ENCODE results near the gene AKT1.

AKT1 gene

GRCh38 chr14:104739546-104740516 is 55.7 kb downstream of the AKT1 start:
- TF ChIP-seq CTCF (IDR thresholded peaks at IDR 0.05; ENCODE audit: extremely low read depth, insufficient read depth, missing control alignments), result no peak
- in situ Hi-C loops (cut with MboI; ENCODE audit: low pct_unique_long_range_greater_than_20kb, low sequenced_read_pairs, unreplicated experiment), result no loop called here
- no peak for DNase-seq (ENCODE audit: low spot score)

GRCh38 chr14:104739026-104739425 is 56.5 kb downstream of the AKT1 start:
- in situ Hi-C loops (cut with MboI; ENCODE audit: low pct_unique_long_range_greater_than_20kb, low sequenced_read_pairs, unreplicated experiment), result no loop called here
- TF ChIP-seq CTCF (IDR thresholded peaks at IDR 0.05; ENCODE audit: extremely low read depth, insufficient read depth, missing control alignments), result no peak
- DNase-seq (ENCODE audit: low spot score), result no peak

GRCh38 chr14:104738375-104739019 is 57.1 kb downstream of the AKT1 start:
- no peak for TF ChIP-seq CTCF (IDR thresholded peaks at IDR 0.05; ENCODE audit: extremely low read depth, insufficient read depth, missing control alignments)
- no peak for DNase-seq (ENCODE audit: low spot score)
- in situ Hi-C loops (cut with MboI; ENCODE audit: low pct_unique_long_range_greater_than_20kb, low sequenced_read_pairs, unreplicated experiment), result no loop called here

GRCh38 chr14:104735830-104736642 is 59.5 kb downstream of the AKT1 start:
- no peak for TF ChIP-seq CTCF (IDR thresholded peaks at IDR 0.05; ENCODE audit: extremely low read depth, insufficient read depth, missing control alignments)
- DNase-seq (ENCODE audit: low spot score), result no peak
- in situ Hi-C loops (cut with MboI; ENCODE audit: low pct_unique_long_range_greater_than_20kb, low sequenced_read_pairs, unreplicated experiment), result no loop called here

- no peak for TF ChIP-seq CTCF (IDR thresholded peaks at IDR 0.05; ENCODE audit: extremely low read depth, insufficient read depth, missing control alignments)
- in situ Hi-C loops (cut with MboI; ENCODE audit: low pct_unique_long_range_greater_than_20kb, low sequenced_read_pairs, unreplicated experiment), result no loop called here
- no peak for DNase-seq (ENCODE audit: low spot score)
These were observed 60.4 kb downstream of the AKT1 start for GRCh38 chr14:104734991-104735779.
